Dermis blood vessel endothelial cell (primary cell): ENCODE measurements around the gene RETREG2. TPM values are rescaled to one million over a fixed set of nuclear protein-coding genes. Genes with fewer than 3 reads are reported as not detected.

Experiments
- DNase-seq: peaks from one replicate; pipeline ENCODE4 v3.0.0; 2010
- total RNA-seq: library from RNA; depleted of rRNA; stranded (reverse); fragments of >200 nt; gene quantifications from 2 replicates; pipeline ENCODE4 v1.2.3, GENCODE V29; 2014

The RETREG2 gene
- total RNA-seq, 1 donor from 2014 or later = 75.4 TPM

DNA sequence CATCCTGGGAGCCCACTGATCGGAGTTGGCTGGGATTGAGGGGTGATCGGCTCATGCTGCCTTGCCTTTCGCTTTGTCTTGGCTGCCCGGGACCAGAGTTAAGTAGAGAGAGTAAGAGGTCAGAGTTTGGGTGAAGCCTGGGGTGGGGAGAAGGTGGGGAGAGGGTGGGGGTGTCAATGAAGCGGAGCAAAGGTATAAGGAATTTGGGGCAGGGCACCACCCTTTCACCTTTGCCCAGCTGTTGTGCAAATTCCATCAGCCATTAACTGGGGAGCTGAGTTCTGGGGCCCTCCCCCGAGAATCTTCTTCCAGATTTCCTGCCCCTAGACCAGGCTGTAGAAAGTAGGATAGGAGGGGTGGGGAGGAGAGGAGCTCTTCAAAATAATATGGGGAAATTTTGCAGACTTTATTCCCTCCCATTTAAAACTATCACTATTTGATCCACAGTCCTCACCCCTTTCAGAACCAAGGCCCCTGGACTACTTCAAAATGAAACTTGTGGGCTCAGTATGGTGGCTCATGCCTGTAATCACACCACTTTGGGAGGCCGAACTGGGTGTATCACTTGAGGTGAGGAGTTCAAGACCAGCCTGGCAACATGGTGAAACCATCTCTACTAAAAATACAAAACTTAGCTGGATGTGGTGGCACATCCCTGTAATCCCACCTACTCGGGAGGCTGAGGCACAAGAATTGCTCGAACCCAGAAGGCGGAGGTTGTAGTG is 8.0 kb upstream of the RETREG2 start, which contains the start of gene SLC23A3:
Gene SLC23A3 (minus strand): TSS at position 100 of the 725 bp plus-strand sequence. CDS start 45 bp downstream, at position 55.
- DNase-seq = no peak

DNA sequence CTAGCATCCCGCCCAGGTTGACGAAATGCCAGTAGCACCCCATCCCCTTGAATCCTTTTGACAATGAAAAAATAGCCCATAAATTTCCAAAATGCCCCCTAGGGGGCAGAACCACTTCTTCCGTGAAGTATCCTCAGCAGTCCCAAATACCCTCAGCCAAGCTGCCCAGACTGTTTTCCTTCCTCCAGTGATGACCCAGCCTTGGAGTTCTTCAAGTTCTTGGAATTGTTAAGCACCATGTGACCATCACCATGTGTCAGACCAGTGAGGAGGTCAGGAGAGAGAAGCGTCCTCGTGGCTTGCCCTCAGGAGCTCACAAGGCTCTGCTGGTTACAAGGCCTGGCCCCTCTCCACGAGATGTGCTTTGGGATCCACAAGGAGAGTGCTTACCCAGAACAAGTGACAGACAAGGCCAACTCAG is 6.8 kb upstream of the RETREG2 start:
- peak; percentile 86 for DNase-seq

DNA sequence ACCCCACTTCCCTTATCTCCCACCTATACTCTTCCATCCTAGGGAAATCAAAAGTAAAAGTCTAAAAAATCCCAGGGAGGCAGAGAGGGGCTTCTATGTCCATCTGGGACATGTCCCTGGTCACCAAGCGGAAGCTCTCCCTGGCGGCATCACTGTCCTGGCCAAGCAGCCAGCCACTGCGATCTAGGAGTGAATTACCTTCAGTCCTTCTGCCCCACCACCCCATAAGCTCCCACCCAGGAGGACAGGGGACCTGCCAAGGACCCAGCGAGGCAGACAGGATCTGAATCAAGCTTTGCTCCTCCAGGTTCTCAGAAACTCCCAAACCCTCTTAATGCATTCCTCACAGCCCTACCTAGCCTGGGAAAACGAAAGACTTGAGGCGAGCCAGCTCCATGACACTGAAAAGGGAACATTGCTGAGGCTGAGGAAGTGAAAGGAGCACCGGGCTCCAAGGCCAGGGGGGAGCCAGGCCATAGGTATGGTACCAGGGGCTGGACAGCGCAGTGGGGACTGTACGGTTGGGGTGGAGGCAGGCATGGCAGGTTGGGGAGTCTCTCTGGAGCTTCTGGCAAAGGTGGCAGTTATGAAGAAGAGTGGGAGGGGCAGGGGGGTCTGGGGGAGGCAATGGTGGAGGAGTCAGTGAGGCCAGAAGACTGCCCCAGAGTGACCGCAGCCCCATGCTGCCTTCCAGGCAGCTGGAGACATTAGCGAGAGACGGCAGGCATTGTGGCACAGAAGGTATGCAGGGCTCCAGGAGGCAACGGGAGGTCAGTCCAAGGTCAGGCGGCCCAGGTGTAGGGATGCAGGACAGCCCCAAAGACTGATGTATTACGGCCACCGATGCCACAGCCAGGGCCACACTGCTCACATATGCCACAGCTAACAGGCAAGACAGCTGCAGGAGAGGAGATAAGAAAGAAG is 5.6 kb upstream of the RETREG2 start:
- no peak for DNase-seq

DNA sequence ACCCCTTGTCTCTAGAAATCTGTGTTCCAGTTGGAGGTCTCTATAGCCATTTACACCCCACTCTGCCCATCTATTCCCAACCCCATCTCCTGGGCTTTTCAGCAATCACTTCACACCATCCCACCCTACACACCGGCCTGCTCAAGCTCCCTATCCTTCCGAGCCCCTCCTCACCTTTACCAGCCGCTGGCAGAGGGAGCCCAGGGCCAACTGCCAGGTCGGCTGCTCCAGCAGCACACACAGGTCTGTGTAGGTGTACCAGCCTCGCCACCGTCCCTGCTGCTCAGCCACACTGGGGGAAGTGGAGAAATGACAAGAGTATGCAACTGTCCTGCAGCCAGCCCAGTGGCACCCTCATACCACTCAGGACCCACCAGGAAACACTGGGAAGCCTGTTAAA is 4.9 kb upstream of the RETREG2 start:
- no peak for DNase-seq

DNA sequence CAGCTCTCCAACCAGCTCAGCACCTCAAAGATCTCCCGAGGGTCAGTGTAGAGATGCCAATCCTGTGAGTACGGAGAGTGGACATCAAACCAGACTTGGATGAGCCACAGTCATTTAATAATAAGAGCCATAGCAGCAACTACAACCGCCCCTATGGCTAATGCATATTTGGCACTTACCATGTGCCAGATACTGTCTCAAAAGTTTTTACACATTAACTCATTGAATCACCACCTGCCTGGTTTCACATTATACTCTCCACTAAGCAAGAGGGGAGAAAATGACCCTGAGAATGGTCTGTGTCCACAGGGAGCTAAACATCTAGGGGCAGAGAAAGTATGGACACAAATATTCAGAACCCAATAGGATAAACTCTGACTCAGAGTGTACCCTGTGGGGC is 3.9 kb upstream of the RETREG2 start:
- DNase-seq = no peak

DNA sequence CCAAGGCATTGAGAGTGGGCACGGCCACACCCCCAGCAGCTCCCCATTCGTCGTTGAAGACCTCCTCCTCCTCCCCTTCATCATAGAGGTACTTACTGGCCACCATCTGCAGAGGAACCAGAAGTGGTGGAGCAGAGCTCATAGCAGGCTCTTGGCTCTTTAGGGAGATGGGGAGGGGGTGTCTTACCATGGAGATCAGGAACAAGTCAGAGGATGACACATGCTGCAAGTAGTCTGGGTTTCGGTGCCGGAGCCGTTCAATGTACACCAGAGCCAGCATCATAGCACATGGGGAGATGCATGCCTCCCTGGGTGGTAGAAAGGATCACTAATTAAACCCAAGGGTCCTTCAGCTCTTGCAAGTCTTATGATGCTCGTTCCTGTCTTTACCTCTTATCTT is 3.3 kb upstream of the RETREG2 start:
- no peak for DNase-seq

DNA sequence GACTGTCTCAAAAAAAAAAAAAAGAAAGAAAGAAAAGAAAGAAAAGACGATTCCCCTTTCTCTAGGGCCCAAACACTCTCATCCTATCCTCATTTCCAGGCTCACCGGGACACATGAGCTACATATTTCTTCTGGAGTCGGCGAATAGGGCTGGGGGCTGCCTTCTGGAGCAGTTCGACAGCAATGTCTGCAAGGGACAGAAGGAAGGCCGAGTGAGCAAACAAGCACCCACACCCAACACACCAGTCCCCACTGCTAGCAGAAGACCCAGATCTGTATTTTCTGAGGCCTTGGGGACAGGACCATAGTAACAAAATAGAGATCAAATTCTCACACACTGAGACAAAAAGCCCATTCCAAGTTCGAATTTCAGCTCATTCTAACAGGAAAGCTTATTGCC is 2.6 kb upstream of the RETREG2 start:
- DNase-seq = no peak

DNA sequence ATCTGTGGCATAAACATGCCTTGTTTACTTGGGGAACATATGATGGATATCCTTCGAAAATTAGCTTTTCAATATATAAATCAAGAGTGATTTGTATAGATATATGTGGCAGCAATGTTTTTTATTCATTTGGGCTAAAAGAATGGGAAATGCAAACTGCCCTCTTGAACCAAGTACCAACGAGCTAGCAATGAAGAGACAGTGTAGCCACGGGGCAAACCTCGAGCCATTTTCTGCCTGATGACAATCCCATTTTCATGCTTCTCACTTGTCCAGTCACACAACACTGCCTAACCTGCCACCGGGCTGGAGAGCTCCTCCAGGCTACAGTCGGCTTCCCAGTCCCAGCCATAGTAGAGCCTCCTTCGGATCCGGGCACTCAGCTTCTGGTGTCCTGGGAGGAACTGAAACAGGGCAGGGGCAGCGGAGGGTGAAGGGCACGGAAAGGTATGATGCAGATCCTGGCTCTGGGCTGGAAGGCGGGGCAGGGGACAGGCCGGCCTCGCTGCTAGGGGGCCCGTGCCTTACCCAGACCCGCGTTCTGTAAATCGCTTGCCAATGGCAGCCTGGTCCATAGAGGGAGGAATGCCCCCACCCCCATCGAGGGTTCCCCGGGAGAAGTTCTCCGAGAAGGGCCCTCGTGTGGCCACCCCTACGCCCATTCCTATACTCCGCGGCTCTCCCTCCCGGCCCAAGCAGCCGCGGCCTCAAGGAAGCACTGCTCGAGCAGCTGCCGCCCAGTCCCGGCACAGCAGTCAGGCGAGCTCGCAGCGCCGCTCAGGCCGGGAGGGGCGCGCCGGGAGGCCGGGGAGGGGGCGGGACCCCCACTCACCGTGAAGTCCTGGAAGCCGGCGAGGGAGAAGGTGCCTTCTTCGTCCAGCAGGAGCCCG is 1.9 kb upstream of the RETREG2 start:
- DNase-seq = peak; percentile 58

DNA sequence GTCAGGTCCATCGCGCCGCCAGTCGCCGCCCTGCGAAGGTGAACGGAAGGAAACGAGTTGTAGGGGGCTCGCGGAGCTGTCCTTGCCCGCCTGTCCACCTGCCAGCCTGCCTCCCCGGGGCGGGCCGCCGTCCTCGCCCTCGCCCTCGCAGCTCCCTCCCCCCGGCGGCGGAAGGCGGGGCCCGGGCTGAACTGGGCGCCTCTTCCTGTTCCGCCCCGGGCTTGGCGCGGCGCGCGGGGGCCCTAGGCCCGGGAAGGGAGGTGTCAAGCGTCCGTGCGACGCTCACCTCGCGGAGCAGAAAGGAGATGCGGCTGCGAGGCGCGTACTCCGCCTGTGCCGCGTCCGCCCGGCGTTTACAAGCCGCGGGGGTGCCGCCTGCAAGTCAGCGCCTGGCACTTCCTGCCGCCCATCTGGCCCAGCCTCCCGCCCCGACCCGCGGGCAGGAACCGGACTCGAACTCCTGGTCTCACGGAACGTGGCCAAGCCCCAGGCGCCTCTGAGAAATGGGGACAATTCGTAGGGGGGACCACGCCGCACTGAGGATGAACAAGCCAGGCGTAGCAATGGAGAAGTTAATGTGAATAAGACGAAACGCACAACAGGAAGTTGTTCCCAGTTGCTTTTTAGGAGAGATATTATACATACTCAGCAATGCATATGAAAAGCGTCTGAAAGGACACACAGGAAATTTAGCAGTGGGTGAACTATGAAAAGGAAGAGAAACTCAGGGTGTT is 1.1 kb upstream of the RETREG2 start, which contains the start of gene CNPPD1:
Gene CNPPD1 (minus strand): TSS at position 108 of the 734 bp plus-strand sequence. CDS start 97 bp downstream, at position 11.
- DNase-seq = peak; percentile 85

DNA sequence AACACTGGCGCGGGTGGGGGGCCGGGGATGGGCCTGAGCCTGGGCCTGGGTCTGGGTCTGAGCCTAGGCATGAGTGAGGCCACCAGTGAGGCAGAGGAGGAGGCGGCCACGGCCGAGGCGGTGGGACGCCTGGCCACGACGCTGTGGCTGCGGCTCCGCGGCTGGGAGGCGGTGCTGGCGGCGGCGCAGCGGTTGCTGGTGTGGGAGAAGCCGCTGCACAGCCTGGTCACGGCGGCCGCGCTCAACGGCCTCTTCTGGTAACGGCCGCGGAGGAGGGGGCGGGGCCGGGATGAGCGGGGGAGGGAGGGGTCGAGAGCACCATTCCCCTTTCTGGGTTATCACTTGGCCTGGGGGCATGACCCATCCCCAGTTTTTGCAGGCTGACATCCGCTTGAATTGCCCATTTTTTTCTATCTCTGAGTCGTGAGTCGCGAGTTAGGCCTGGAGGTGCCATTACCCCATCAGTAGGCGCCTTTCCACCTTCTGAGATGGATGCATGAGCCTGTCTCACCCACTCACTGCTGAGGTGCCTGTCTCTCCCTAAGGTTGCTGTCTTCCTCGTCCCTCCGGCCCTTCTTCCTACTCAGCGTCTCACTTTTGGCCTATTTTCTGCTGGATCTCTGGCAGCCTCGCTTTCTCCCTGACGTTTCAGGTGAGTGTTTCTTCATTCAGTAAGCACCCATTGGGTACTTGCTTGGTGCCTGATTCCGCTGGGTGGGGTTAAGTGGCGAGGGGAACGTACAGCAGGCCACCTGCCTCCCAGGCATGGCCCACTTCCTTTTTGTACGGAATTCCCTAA is 501 bp downstream of the RETREG2 start:
- peak; percentile 54 for DNase-seq

DNA sequence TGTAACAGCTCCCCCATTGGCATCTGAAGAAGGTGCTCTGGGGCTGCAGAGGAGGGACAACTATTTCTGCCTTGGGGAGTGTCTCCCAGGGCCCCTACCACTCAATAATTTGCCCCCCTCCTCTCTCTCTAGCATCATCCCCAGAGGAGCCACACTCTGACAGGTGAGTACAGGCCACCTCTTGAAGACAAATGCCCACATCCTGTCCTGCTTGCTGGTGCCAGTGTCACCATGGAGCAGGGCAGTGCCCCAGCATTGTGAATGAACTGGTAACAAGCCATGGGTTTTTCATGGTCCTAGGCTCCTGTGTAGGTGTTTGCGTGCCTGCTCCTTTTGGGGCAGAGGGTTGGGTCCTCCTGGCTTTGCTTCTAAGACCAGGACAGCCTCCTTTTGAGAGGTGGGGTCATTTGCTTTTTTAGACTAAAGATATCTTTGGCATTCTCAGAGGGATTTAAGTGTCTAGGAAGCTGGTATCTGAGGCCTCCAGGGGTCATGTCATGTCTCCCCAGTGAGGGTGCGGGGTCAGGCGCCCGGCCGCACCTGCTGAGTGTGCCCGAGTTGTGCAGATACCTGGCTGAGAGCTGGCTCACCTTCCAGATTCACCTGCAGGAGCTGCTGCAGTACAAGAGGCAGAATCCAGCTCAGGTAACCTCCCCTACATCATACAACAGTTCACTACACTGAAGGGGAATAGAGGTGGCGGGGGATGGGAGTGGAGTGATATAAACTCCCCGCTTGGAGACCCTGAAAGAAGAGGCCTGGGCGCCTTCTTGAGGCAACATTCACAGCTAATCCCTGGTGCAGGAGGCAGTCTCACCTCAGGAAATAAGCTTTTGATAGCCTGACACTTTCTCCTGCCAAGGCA is 1.8 kb downstream of the RETREG2 start:
- no peak for DNase-seq

DNA sequence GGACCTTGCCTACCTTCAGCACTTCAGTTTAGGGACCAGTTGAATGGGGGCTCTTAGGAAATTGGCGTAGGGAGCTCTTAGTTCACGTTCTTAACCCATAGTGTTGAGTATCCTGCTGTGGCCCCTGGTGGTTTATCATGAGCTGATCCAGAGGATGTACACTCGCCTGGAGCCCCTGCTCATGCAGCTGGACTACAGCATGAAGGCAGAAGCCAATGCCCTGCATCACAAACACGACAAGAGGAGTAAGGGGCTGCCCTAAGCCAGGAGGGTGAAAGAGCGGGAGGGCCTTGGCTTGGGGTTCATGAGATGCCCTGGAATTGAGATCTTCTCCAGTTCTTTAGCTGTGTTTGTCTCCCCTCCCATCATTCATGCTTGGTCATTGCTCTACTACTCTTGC is 2.9 kb downstream of the RETREG2 start:
- no peak for DNase-seq

DNA sequence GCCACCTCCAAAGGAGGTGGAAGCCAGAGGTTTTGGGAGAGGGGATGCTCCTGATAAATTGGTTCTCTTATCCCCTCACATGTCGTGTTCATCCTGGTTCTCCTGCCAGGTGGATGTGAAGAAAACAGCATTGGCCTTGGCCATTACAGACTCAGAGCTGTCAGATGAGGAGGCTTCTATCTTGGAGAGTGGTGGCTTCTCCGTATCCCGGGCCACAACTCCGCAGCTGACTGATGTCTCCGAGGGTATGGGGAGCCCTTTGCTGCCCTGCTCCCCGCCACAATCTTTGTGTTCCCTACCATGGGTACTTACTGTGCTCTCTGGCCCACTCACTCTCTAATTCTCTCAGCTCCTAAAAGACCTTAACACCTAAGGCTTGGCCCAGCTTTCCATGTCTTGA is 3.5 kb downstream of the RETREG2 start:
- no peak for DNase-seq

DNA sequence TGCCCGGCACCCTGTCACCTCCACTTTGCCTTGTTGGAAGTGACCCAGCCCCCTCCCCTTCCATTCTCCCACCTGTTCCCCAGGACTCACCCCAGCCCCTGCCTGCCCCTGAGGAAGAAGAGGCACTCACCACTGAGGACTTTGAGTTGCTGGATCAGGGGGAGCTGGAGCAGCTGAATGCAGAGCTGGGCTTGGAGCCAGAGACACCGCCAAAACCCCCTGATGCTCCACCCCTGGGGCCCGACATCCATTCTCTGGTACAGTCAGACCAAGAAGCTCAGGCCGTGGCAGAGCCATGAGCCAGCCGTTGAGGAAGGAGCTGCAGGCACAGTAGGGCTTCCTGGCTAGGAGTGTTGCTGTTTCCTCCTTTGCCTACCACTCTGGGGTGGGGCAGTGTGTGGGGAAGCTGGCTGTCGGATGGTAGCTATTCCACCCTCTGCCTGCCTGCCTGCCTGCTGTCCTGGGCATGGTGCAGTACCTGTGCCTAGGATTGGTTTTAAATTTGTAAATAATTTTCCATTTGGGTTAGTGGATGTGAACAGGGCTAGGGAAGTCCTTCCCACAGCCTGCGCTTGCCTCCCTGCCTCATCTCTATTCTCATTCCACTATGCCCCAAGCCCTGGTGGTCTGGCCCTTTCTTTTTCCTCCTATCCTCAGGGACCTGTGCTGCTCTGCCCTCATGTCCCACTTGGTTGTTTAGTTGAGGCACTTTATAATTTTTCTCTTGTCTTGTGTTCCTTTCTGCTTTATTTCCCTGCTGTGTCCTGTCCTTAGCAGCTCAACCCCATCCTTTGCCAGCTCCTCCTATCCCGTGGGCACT is 4.5 kb downstream of the RETREG2 start:
- DNase-seq = no peak

DNA sequence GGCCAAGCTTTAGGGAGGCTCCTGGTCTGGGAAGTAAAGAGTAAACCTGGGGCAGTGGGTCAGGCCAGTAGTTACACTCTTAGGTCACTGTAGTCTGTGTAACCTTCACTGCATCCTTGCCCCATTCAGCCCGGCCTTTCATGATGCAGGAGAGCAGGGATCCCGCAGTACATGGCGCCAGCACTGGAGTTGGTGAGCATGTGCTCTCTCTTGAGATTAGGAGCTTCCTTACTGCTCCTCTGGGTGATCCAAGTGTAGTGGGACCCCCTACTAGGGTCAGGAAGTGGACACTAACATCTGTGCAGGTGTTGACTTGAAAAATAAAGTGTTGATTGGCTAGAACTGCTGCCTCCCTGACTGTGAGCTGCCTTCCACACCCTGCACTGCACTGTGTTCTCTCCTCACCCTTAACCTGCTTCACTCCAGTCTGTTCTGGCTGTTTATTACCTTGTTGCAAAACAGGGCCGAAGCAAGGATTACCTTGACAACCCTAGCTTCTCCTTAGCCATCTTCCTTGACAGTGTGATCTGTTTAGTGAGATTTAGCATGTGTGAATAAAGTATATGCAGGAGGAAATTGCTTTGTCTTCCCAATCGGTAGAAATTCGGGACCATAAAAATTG is 5.2 kb downstream of the RETREG2 start:
- no peak for DNase-seq

DNA sequence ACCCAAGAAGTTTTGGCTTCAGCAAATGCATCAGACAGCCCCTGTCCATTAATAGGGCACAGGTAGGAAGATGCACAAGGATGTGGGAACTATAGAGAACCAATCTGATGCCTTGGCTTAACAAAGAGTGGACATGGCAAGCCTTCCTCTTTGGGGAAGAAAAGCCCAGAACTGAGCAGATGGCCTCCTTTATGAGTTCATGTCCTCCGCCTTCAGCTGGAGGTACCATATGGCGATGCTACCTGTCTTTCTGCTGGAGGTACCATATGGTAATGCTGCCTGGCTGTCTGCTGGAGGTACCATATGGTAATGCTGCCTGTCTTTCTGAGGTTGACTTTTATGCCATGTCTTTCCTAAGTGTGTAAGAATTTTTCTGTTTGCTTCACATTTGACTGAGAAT is 6.0 kb downstream of the RETREG2 start:
- no peak for DNase-seq

DNA sequence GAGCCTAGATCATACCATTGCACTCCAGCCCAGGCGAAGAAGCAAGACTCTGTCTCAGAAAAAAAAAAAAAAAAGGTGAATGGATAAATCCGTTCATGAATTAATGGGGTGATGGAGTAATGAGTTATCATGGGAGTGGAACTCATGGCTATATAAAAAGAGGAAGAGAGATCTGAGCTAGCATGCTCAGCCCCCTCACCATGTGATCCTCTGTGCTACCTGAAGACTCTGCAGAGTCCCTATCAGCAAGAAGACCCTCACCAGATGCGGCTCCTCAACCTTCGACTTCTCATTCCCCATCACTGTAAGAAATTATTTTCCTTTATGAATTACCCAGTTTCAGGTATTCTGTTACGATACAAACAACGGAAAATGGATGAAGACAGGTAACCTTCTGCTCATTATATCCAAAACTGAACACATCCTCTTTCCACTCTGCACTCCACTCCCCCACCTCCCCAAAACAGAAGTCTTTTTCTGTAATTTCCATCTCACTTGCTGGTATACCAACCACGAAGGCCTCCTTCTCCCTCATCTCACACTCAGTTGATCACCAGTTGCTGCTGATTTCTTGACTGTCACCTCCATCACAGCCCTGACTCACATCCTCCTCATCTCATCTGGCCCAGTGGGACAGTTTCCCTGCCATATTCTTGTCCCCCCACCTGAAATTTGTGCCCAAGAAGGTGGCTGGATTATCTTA is 8.8 kb downstream of the RETREG2 start:
- no peak for DNase-seq

DNA sequence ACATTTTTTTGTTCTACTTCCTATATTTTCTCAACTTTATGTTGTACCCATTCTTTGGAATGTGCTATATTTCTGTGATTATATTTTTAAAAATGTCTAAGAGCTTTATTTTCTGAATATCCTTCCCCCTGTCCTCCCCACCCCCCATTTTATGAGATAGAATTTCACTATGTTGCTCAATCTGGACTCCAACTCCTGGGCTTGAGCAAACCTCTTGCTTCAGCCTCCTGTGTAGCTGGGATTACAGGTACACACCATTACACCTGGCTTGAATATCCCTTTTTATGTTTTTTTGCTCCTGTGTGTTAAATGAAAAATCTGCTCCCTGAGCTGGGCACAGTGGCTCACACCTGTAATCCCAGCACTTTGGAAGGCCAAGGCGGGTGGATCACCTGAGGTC is 19.3 kb downstream of the RETREG2 start:
- DNase-seq = no peak
